ENCODE measurements around the gene SH3TC2. TPM values are rescaled to one million over a fixed set of nuclear protein-coding genes. Genes with fewer than 3 reads are reported as not detected.

Gene SH3TC2
- total and polyA plus RNA-seq, 10 of the 15 experiments (the other 5 are each of a cell fraction or from before 2014, with no cell fraction given): not detected

DNA sequence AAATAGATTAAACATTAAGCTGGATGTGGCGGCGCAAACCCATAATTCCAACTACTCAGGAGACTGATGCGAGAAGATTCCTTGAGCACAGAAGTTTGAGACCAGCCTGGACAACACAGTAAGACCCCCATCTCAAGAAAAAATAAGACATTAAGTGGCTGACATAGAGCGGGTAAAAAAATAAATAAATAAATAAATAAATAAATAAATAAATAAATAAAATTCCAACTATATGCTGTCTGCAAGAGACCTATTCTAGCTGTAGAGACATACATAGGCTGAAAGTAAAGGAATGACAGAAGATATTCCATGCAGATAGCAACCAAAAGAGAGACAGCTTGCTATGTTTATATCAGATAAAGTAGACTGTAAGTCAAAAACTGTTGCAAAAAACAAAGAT, 17.4 kb upstream of the SH3TC2 start:
- Histone ChIP-seq H3K9ac (ENCODE audit: control insufficient read depth, insufficient read depth, low read length) (no peak overlapping the region), H3K4me2 (ENCODE audit: control insufficient read depth, insufficient read depth) (no peak overlapping the region), H3K79me2 (ENCODE audit: control insufficient read depth, insufficient read depth, low read length) (no peaks in the 10 kb centered on the region), H3K36me3 (ENCODE audit: control insufficient read depth in 2 of 2, insufficient read depth in 2 of 2, low read length in 1 of 2) (no peaks in the 10 kb centered on the region), H4K20me1 (ENCODE audit: control insufficient read depth, insufficient read depth) (no peaks in the 10 kb centered on the region), H2AFZ (ENCODE audit: control insufficient read depth, low read depth, low read length) (no peak overlapping the region), H3K9me3 (replicated peaks; ENCODE audit: control insufficient read depth, insufficient read depth, low read length) (no peaks in the 10 kb centered on the region), H3K27me3 (replicated peaks in 1 of 2; ENCODE audit: control insufficient read depth in 2 of 2, insufficient read depth in 2 of 2, low read length in 1 of 2) (no peaks in the 10 kb centered on the region), H3K4me3 (no peak overlapping the region), H3K27ac (ENCODE audit: control insufficient read depth, insufficient read depth) (no peak overlapping the region), H3K4me1 (ENCODE audit: control insufficient read depth, insufficient read depth, low read length) (no peaks in the 10 kb centered on the region)
- CTCF ChIA-PET: interaction anchor here (1.2 kb wide), 1 partner anchor 10 kb away, joined by 4 read pairs; no protein-coding TSS in a partner anchor
- intact Hi-C loops (cut with micrococcal nuclease; ENCODE audit: unreplicated experiment) (no loop called here), in situ Hi-C loops (cut with MboI) (no loop called here)
- ATAC-seq: no peak
- 76% methylated on average over 4 of the region's 4 CpGs for WGBS (ENCODE audit: insufficient coverage, insufficient replicate concordance, low lambda C conversion rate, missing lambda C conversion rate)
- SMC1A ChIA-PET (ENCODE audit: uncharacterized antibody, unreplicated experiment): no interaction called here
- POLR2A ChIA-PET: no interaction called here
- TF ChIP-seq RAD21 (IDR thresholded peaks at IDR 0.05; ENCODE audit: insufficient read depth, low read depth, low read length): no peak
- TF ChIP-seq, protein P1, sequence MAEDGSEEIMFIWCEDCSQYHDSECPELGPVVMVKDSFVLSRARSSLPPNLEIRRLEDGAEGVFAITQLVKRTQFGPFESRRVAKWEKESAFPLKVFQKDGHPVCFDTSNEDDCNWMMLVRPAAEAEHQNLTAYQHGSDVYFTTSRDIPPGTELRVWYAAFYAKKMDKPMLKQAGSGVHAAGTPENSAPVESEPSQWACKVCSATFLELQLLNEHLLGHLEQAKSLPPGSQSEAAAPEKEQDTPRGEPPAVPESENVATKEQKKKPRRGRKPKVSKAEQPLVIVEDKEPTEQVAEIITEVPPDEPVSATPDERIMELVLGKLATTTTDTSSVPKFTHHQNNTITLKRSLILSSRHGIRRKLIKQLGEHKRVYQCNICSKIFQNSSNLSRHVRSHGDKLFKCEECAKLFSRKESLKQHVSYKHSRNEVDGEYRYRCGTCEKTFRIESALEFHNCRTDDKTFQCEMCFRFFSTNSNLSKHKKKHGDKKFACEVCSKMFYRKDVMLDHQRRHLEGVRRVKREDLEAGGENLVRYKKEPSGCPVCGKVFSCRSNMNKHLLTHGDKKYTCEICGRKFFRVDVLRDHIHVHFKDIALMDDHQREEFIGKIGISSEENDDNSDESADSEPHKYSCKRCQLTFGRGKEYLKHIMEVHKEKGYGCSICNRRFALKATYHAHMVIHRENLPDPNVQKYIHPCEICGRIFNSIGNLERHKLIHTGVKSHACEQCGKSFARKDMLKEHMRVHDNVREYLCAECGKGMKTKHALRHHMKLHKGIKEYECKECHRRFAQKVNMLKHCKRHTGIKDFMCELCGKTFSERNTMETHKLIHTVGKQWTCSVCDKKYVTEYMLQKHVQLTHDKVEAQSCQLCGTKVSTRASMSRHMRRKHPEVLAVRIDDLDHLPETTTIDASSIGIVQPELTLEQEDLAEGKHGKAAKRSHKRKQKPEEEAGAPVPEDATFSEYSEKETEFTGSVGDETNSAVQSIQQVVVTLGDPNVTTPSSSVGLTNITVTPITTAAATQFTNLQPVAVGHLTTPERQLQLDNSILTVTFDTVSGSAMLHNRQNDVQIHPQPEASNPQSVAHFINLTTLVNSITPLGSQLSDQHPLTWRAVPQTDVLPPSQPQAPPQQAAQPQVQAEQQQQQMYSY (CRISPR knock-in tag; IDR thresholded peaks at IDR 0.05): no peak
- TF ChIP-seq JUNB (IDR thresholded peaks at IDR 0.05): no peak
- TF ChIP-seq RAD51 (IDR thresholded peaks at IDR 0.05): no peak
- TF ChIP-seq, protein P2, sequence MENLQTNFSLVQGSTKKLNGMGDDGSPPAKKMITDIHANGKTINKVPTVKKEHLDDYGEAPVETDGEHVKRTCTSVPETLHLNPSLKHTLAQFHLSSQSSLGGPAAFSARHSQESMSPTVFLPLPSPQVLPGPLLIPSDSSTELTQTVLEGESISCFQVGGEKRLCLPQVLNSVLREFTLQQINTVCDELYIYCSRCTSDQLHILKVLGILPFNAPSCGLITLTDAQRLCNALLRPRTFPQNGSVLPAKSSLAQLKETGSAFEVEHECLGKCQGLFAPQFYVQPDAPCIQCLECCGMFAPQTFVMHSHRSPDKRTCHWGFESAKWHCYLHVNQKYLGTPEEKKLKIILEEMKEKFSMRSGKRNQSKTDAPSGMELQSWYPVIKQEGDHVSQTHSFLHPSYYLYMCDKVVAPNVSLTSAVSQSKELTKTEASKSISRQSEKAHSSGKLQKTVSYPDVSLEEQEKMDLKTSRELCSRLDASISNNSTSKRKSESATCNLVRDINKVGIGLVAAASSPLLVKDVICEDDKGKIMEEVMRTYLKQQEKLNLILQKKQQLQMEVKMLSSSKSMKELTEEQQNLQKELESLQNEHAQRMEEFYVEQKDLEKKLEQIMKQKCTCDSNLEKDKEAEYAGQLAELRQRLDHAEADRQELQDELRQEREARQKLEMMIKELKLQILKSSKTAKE (IDR thresholded peaks at IDR 0.05; ENCODE audit: low read depth, poor library complexity, severe bottlenecking): no peak
- no peak for TF ChIP-seq IRF4 (IDR thresholded peaks at IDR 0.05; ENCODE audit: low read depth, low read length)
- TF ChIP-seq, protein P3, sequence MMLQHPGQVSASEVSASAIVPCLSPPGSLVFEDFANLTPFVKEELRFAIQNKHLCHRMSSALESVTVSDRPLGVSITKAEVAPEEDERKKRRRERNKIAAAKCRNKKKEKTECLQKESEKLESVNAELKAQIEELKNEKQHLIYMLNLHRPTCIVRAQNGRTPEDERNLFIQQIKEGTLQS (IDR thresholded peaks at IDR 0.05; ENCODE audit: borderline replicate concordance, extremely low read depth, low read depth, low read length): no peak
- TF ChIP-seq, protein P4, sequence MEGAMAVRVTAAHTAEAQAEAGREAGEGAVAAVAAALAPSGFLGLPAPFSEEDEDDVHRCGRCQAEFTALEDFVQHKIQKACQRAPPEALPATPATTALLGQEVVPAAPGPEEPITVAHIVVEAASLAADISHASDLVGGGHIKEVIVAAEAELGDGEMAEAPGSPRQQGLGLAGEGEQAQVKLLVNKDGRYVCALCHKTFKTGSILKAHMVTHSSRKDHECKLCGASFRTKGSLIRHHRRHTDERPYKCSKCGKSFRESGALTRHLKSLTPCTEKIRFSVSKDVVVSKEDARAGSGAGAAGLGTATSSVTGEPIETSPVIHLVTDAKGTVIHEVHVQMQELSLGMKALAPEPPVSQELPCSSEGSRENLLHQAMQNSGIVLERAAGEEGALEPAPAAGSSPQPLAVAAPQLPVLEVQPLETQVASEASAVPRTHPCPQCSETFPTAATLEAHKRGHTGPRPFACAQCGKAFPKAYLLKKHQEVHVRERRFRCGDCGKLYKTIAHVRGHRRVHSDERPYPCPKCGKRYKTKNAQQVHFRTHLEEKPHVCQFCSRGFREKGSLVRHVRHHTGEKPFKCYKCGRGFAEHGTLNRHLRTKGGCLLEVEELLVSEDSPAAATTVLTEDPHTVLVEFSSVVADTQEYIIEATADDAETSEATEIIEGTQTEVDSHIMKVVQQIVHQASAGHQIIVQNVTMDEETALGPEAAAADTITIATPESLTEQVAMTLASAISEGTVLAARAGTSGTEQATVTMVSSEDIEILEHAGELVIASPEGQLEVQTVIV (IDR thresholded peaks at IDR 0.05; ENCODE audit: borderline replicate concordance, partially characterized antibody): no peak
- no peak for TF ChIP-seq SP1 (IDR thresholded peaks at IDR 0.05; ENCODE audit: low read depth, low read length)
- TF ChIP-seq, protein P5, sequence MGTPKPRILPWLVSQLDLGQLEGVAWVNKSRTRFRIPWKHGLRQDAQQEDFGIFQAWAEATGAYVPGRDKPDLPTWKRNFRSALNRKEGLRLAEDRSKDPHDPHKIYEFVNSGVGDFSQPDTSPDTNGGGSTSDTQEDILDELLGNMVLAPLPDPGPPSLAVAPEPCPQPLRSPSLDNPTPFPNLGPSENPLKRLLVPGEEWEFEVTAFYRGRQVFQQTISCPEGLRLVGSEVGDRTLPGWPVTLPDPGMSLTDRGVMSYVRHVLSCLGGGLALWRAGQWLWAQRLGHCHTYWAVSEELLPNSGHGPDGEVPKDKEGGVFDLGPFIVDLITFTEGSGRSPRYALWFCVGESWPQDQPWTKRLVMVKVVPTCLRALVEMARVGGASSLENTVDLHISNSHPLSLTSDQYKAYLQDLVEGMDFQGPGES (IDR thresholded peaks at IDR 0.05): no peak
- TF ChIP-seq ATF7 (IDR thresholded peaks at IDR 0.05; ENCODE audit: low read depth): no peak
- TF ChIP-seq HDAC6 (IDR thresholded peaks at IDR 0.05; ENCODE audit: unreplicated experiment): no peak
- no peak for TF ChIP-seq BMI1 (IDR thresholded peaks at IDR 0.05; ENCODE audit: borderline replicate concordance)
- DNase-seq (ENCODE audit: low read depth, low spot score): no peak
- BruUV-seq (replicated peaks): no TSS peak
- FAIRE-seq: no peak
- RAD21 ChIA-PET (ENCODE audit: unreplicated experiment): no interaction called here

Measured in GM12878 (cell line).